GM11168 (cell line): ENCODE results near the gene CEP104.

Experiments used
- in situ Hi-C: fragments of 300-500 bp; cut with MboI; formaldehyde crosslinking; loops from one replicate; pipeline ENCODE4 v1.12.0; 2022; ENCODE audit warnings: low sequenced_read_pairs; ENCODE audit not compliant: unreplicated experiment

CEP104 gene

DNA sequence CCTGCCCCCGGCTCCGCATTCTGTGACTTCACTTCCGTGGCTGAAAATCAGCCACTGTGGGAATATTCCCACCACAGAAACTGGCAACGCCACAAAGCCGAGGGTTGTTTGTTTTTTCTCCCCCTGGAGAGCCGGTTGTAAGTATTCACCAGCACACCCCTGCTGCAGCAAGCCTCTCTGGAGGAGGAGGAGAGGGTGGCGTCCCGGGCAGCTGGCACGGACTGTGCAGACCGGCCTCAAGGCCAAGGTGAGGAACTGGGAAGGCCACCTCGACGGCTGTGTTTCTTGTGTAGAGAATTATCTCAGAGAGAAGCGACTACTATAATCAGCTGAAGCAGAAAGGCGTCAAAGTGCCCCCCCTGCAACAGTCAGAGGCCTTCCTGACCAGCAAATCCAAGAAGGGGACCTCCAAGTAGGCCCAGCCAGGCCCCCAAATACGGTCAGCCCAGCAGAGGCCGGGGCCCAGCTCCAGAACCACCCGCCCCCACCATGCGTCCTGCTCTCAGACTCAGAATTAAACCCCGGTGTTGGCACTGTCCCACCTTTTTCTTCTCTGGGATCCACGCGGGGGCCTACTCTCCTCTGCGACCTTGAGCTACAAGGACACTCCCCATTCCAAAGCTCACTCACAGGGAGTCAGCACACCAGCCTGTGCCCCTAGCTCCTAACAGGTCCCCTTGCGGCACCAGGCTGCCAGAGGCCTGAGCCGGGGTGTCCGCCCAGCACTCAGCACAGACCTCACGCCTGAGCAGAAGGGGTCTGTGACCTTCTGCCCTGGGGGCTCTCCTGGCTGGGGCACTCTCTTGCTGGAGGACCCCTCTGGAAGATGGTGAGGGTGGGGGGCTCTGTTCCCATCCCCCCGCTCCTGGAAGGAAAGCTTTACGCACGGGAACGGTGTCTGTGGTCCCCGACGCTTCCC, 85.6 kb downstream of the CEP104 start:
- in situ Hi-C loops: no loop called here

DNA sequence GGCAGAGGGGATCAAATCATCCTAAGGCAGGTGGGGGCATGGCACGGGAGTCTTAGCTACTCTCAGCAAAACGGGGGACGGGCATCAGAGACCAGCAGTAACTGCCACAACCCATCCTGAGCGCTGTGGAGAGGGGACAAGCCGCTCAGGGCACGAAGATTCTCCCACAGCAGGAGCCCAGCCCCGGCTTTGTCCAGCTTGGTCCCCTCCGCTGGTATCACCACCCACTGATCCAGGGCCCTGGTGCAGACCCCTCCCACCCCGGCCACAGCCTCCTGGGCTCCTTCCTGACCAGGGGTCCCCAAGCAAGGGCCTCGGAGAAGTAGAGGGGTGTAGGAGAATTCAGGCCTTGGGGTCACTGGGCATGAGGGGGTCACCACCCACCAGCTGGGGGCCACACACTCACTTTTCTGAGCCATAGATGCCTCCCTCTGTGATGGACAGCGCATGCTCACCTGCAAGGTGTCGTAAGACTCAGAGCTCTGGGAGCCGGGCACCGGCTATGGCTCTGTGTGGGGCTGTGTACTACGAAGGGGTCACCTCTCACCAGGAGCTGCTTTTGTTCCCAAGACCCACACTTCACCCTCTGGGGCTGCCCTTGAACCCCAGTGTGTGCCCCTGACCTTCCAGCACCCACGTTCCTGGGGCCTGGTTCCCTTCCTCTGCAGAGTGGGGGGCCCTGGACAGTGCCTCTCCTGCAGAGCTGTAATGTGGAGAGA, 86.8 kb downstream of the CEP104 start:
- in situ Hi-C loops: no loop called here

DNA sequence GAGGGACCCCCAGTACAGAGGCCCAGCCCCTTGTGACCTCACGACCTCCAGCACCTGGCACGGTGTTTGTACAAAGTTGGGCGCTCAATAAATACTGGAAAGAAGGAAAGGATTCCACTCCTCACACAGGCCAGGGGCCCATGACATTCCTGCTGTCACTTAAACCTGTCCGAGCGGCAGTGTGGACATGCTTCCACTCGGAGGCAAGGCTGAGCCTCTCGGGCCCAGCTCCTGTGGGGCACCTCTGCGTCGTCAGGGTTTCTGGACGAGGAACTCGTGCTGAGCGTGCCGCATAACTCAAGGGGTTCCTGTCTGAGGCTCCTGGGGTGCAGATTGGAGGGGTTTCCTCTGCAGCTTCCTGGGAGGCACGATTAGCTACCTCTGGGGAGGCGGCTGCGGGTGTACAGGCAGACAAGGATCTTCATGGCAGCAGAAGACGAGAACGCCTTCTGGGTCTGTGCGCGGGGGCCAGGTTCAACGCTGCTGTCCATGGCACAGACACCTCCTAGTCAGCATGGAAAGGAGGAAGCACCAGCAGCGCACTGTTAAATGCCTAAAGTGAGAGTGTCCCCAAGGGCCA, 88.1 kb downstream of the CEP104 start:
- in situ Hi-C loops: no loop called here

DNA sequence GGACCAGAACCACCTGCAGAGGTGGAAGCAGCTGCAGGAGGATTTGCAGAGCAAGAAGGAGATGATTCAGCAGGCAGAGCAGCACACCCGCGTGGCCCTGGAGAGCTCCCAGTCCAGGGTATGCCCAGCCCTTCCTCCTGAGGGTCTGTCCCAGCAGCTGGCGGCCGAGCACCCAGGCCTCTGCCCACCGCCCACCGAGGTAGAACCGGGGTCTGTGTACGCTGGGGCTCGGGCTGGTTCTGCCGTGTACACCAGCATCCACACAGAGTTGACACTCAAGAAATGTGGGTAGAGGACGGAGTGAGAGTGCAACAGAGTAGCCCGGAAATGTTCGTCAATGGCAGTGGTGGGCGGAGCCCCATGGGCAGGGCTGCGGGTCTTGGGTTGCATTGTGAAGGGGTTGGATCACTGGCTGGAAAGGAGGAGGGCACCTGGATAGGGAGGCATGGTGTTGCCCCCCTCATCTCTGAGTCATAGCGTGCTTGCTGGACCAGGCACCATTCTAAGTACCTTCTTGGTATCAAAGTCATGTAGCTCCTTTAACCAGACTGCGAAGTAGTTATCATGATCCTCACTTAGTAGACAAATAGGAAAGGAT, 89.6 kb downstream of the CEP104 start:
- in situ Hi-C loops: no loop called here

DNA sequence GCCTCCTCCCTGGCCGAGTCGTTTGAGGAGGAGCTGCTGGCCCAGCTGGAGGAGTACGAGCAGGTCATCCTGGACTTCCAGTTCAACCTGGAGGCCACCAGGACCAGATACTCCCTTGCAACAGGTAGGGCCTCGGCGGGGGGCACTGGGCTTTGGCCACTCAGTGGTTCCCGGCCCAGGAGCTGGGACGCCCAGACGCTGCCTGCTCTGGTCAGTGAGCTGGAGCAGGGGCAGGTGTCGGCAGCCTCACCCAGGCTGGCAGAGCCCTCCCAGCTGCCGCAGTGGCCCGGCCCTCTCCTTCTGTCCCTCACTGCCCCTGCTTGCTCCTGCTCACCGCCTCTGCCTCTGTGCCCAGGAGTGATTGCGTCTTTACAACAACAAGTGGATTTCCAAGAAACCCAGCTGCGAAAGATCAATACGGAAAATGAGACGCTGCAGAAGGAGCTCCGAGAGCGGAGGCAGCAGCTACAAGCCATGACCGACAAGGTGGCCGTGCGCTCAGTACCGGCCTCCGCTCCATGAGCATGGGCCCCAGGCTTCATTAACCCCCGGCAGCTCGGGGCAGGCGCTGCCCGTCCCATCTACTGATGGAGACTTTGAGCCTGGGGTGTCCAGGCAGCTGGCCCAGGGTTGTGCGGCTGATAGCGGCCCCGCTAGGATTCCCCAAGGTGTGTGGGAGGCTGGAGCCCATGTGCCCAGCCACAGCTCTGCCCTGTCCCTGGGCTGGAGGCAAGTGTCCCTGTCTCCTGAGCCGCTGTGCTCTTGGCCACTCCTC, 93.5 kb downstream of the CEP104 start:
- in situ Hi-C loops: no loop called here

DNA sequence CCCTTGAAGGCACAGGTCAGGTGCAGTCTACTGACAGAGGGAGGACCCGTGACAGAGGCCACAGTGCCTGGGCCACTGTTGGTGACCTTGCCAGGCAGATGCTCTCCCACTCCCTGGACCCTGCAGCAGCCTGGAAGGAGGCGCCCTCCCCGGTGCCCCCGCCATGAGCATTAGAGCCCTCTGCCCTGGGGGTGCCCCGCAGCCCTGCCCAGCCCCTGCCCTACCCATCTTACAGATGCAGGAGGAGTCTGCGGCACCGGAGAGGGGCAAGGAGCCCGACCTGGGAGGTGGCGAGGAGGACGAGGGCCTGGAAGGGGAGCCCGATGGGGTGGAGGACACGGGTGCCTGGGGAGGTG, 94.2 kb downstream of the CEP104 start:
- in situ Hi-C loops: no loop called here

DNA sequence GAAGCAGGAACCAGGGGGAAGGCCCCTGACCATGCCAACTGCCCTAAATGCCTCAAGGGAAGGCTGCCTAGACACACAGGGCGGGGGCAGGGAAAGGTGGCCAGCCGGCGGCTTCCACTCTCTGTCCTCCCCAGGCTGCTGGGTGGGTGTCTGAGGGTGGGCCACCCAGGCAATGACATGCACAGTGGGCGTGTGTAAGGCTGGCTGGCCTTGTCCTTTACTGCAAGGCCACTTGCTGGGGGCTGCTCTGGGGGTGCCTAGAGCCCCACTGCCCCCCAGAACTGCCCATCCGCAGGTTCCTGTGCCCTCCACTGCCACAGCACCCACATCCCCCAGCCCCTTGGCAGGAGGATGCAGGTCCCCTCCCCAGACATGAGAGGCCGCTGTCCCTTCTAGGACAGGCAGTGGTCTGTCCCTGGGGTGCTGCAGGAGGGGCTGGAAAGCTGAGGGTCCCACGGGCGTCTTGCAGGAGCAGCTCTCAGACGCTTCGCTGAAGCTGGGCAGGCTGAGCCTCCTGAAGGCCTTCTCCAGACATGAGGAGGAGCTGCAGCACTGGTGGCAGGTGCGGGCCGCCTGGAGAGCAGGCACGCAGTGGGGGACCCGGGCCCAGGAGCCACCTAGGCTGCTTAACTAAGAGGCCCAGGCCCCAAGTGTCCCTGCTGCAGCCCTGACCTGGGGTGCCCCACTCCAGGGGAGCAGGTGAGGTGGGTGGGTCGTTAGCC, 94.7 kb downstream of the CEP104 start:
- in situ Hi-C loops: no loop called here
